H4 (cell line): ENCODE results near the gene ZNF322. TPM values are rescaled to one million over a fixed set of nuclear protein-coding genes. Genes with fewer than 3 reads are reported as not detected.
A peak's percentile ranks its signal among the peaks of the same experiment; 100 is the strongest.

ENCODE experiments used
- DNase-seq: peaks from one replicate; pipeline ENCODE4 v3.0.0-alpha.2; 2015; ENCODE audit warnings: low spot score
- total RNA-seq: library from RNA; depleted of rRNA; stranded (reverse); fragments of >200 nt; shearing (Covaris generic); gene quantifications from 2 replicates; pipeline ENCODE4 v1.2.3, GENCODE V29; 2014

Gene ZNF322
- total RNA-seq, 1 experiment from 2014 or later, result 17.1 TPM

- no peak for DNase-seq
Observed at GRCh38 chr6:26613689-26614683, 45.6 kb downstream of the ZNF322 start.

- no peak for DNase-seq
Observed at GRCh38 chr6:26613201-26613600, 46.3 kb downstream of the ZNF322 start.

GRCh38 chr6:26611599-26611998 is 47.9 kb downstream of the ZNF322 start:
- no peak for DNase-seq

- no peak for DNase-seq
Observed at GRCh38 chr6:26609463-26609862, 50.1 kb downstream of the ZNF322 start.

GRCh38 chr6:26607434-26608230 is 51.9 kb downstream of the ZNF322 start:
- peak; percentile 46 for DNase-seq

- no peak for DNase-seq
Observed at GRCh38 chr6:26604797-26605196, 54.7 kb downstream of the ZNF322 start.

GRCh38 chr6:26604026-26604425 is 55.5 kb downstream of the ZNF322 start:
- no peak for DNase-seq

GRCh38 chr6:26602262-26602661 is 57.3 kb downstream of the ZNF322 start:
- no peak for DNase-seq

- no peak for DNase-seq
Observed at GRCh38 chr6:26600759-26601158, 58.8 kb downstream of the ZNF322 start.

- no peak for DNase-seq
Observed at GRCh38 chr6:26599591-26599990, 60.0 kb downstream of the ZNF322 start.

GRCh38 chr6:26599134-26599533 is 60.4 kb downstream of the ZNF322 start:
- DNase-seq, result no peak

- no peak for DNase-seq
Observed at GRCh38 chr6:26598267-26598666, 61.3 kb downstream of the ZNF322 start.

GRCh38 chr6:26597821-26598220 is 61.7 kb downstream of the ZNF322 start:
- DNase-seq, result no peak

- DNase-seq, result no peak
Observed at GRCh38 chr6:26597389-26597766, 62.2 kb downstream of the ZNF322 start.

GRCh38 chr6:26596579-26597388 is 62.8 kb downstream of the ZNF322 start, which contains the start of gene ABT1:
TSS of gene ABT1 (plus strand) at chr6:26596953. CDS start at chr6:26596983, 30 bp downstream.
- DNase-seq, result peak; percentile 99

- DNase-seq, result peak; percentile 80
Observed at GRCh38 chr6:26595669-26596269, 63.8 kb downstream of the ZNF322 start.

- peak; percentile 58 for DNase-seq
Observed at GRCh38 chr6:26594730-26595632, 64.6 kb downstream of the ZNF322 start.

GRCh38 chr6:26594131-26594498 is 65.4 kb downstream of the ZNF322 start:
- no peak for DNase-seq

- DNase-seq, result no peak
Observed at GRCh38 chr6:26593278-26594130, 66.0 kb downstream of the ZNF322 start.
